C4-2B (cell line): ENCODE data around the gene PFKFB4.
A peak's percentile ranks its signal among the peaks of the same experiment; 100 is the strongest.

Source experiments
- H3K27ac ChIP-seq: fragments of 450-650 bp; 2 replicates; pipeline ENCODE4 v1.5.1; 2017
- ZFX ChIP-seq: fragments of 450-650 bp; IDR thresholded peaks from 2 replicates; pipeline ENCODE4 v1.6.1; 2017
- TF ChIP-seq, protein P1 (sequence below): fragments of 450-650 bp; conservative IDR thresholded peaks from 2 replicates; pipeline ENCODE4 v1.5.1; 2017; ENCODE audit warnings: mild to moderate bottlenecking

The PFKFB4 gene

DNA sequence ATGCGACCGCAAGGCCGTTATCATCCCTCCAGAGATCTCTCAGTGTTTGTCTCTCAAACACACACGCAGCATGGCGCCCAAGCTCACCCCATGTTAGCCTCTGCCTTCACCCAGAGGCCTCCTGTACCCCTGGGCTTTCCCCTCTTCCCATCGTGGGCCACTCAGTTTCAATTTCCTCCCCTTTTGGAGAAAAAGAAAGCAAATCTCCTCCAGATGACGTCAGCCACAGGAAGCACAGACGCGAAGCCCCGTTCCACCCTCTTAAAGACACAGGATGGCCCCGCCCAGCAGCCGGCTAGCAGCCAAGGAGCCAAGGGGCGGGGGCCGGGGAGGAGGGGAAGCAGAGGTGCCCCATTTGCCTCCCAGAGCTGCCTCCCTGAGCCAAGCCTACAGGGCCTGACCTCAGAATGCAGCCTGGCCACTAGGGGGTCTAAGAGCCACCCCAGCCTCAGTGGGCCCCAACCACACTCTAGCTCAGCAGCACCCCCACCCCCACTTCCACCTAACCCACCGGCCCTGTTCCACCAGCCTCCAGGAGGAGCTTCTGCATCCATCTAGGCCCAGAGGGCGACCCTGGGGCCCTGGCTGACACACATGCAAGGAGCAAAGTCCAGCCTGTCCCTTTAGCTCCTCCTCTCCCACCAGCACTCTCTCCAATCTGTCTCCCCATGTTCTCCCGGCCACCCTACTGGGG is 83.5 kb downstream of the PFKFB4 start:
- H3K27ac ChIP-seq: peak overlapping the region; percentile 85
- TF ChIP-seq, protein P1, sequence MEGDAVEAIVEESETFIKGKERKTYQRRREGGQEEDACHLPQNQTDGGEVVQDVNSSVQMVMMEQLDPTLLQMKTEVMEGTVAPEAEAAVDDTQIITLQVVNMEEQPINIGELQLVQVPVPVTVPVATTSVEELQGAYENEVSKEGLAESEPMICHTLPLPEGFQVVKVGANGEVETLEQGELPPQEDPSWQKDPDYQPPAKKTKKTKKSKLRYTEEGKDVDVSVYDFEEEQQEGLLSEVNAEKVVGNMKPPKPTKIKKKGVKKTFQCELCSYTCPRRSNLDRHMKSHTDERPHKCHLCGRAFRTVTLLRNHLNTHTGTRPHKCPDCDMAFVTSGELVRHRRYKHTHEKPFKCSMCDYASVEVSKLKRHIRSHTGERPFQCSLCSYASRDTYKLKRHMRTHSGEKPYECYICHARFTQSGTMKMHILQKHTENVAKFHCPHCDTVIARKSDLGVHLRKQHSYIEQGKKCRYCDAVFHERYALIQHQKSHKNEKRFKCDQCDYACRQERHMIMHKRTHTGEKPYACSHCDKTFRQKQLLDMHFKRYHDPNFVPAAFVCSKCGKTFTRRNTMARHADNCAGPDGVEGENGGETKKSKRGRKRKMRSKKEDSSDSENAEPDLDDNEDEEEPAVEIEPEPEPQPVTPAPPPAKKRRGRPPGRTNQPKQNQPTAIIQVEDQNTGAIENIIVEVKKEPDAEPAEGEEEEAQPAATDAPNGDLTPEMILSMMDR: no peak; the same call in 1 of the 2 replicates
- TF ChIP-seq ZFX: no peak

DNA sequence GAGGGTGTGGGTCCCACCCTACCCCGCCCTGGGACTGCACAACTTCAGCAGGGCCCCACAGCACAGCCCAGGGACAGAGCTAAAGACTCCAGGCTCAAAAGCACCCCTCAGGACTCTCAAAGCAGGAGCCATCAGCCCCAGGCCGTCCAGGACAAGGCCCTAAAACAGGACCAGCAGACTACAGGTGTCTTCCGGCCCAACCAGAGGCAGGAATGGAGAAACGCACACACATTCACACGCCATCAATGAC is 84.0 kb downstream of the PFKFB4 start:
- TF ChIP-seq, protein P1: no peak
- no peak for TF ChIP-seq ZFX
- H3K27ac ChIP-seq: peak overlapping the region; percentile 85

DNA sequence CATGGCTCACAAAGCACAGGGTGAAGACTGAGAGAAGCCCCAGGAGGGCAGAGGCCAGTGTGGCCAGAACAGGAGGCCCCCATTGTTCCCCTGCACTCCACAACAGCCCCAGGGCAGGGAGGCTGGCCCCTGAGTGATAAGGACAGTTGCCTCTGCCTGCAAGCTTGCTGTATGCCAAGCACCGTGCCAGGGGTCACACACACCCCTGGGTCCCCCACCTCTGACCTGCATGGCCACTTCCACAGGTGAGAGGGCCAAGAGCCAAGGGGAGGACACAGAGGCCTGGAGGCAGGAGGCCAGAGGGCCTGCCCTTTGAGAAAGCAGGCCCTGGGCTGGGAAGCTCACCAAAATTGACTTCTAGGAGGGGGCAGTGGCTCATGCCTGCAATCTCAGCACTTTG is 86.3 kb downstream of the PFKFB4 start:
- TF ChIP-seq ZFX: no peak
- H3K27ac ChIP-seq: peak overlapping the region; percentile 27

DNA sequence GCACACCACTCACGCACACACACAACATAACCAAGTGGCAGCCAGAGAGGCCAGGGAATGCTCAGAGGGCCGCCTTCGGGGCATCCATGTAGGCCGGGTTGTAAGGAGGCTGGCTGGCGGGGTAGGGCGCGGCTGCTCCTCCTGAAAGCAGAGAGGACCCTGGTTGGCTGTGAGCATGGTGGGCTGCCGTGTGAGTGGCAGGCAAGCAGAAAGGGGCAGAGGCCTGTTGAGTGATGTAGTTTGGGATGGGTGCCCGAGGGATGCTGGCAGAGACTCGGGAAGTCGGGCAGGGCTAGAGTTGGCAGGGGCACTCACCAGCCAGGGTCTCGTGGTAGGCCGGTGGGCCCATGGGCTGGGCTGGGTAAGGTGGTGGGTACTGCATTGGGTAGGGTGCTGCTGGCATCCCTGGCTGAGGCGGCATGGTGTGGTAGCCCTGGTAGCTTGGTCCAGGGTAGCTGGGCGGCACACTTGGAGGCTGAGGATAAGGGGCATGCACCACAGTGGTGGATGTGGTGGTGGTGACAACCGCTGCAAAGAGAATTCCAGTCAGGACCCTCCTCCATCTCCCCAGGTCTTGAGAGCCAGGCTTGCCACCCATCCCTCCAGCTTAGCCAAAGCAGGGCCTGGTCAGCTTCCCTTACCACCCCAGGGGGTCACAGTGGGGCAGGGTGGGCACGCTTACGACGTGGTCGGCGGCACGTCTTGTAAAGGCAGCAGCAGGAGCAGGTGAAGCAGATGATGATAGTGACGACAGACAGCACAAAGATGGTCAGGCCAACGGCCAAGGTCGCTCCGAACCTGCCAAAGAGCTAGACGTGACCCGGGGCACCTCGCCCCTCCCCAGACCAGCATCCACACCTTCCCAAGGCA is 87.3 kb downstream of the PFKFB4 start:
- peak overlapping the region; percentile 27; the same call in 1 of the 2 replicates for H3K27ac ChIP-seq

DNA sequence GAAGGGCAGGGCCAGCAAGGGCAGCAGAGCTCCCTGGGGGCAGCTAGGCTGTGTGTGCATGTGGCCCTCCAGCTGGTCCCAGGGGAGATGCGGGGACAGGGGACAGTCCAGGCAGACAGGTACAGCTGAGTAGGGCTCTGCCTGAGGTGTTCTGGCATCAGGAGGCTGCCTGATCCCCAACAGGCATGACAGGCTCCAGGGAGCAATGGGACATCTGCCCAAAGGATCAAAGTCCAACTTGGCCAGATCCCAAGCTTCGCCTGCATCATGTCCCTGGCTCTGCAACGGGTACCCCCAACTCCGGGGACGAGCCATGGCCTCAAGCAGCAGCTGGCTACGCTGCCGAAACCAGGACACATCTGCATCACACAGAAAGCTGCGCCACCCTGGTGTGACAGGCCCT is 88.3 kb downstream of the PFKFB4 start:
- H3K27ac ChIP-seq: peak overlapping the region; percentile 99

More for the DNA sequence above, 87.3 kb downstream of the PFKFB4 start:
- no peak for TF ChIP-seq ZFX
- TF ChIP-seq, protein P1: no peak

More for the DNA sequence above, 88.3 kb downstream of the PFKFB4 start:
- no peak for TF ChIP-seq ZFX
